Forelimb muscle (tissue), 1 donor: Measurements from ENCODE around the gene CAMKV. TPM values are rescaled to one million over a fixed set of nuclear protein-coding genes. Genes with fewer than 3 reads are reported as not detected.

ENCODE experiments used
- DNase-seq: peaks from one replicate; pipeline ENCODE4 v3.0.0-alpha.2; 2013; ENCODE audit warnings: low read depth
- polyA plus RNA-seq: library from polyadenylated mRNA; unstranded; fragments of 120-200 nt; gene quantifications from one replicate; pipeline ENCODE4 v1.2.1, GENCODE V29; 2013; ENCODE audit not compliant: insufficient read length

The CAMKV gene
- polyA plus RNA-seq, 1 donor: 0.13 TPM

- no peak for DNase-seq
Measured at GRCh38 chr3:49898991-49899390, 29.3 kb upstream of the CAMKV start.

DNA sequence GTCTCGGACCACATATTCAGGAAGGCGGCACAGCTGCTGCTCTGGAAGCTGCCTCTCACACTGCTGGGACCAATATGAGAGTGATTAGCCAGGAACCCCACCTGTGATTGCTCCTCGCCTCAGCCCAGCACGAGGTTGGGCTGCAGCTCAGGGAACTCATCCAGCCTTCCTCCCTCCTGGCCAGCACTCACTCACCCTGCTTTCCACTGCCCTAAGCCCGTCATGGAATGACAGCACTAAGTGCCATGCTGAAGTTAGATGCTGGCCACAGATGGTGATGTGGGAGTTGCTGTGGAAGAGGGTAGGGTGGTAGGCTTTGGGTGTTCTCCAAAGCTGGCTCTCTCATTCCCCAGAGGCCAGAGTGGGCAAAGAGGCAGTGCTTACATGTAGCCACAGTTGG, 26.6 kb upstream of the CAMKV start:
- DNase-seq: no peak

DNA sequence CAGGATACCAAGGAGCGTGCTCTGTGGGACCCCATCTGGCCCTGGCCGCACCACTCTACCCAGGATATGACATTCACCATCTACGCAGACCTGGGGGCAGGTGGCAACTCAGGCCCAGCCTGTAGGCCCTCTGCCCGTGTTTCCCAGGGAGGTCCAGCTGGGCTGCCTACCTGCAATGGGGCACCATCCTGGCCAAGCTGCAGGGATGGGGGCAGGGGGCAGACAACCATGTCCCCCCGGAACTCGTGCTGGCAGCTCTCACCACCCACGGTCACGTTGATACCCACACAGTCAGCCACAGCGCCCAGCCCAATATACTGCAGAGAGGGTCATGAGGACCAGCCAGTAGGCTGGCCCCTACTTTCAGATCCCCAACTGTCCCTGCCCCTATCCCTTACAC, 26.1 kb upstream of the CAMKV start:
- DNase-seq: no peak

- no peak for DNase-seq
Measured at GRCh38 chr3:49889296-49889695, 19.6 kb upstream of the CAMKV start.

DNA sequence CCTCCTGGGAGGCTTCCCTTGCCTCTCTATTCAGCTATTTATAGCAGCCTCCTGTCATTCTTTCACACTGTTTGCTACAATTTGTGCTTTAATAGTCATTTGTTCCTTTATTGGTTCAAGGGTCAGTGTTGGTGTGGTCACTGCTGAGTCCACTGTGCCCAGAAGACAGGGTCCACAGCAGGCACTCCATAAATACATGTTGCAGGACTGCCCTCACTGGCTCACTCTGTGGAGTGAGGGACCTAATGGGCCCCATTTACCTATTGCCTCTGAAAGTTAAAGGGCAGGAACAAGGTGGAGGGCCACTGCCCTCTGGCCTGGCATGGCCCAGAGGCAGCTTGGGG, 17.2 kb upstream of the CAMKV start:
- DNase-seq: no peak

GRCh38 chr3:49883998-49884397, 14.3 kb upstream of the CAMKV start:
- no peak for DNase-seq

- DNase-seq: peak; percentile 59
Measured at GRCh38 chr3:49882166-49882565, 12.5 kb upstream of the CAMKV start.

DNA sequence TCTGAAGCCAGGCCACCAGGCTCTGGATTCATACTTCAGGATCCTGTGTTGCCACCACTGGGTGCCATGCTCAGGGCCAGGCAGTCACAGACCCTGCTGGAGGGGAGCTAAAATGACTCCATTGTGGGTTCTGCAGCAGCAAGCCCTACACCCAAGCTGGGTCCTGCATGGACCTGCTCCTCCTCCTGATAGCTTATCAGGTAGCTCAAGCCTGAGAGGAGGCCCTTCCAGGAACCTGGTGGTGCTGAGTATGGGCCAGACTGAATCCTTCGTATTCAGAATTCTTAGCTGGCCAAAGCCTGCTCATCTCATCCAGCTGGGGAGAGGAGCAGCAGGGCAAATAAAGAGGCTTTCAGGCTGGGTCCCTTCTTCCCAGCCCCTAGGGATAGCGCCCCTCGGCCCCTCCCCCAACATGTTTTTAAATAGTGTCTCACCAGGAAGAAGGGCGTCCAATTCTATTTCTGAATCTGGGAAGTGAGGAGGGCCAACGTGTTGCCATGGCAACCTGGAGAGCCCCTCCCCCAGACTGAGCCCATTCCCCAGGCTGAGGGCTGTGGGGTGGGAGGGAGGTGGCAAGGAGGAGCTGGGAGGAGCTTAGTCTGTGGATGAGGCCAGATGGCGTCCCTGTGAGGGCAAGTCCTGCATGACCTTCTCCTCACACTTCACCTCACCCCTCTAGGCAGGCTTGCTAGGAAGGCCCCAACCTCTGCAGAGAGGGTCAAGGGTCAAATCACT, 11.0 kb upstream of the CAMKV start:
- no peak for DNase-seq

- DNase-seq: no peak
Measured at GRCh38 chr3:49879721-49880120, 10.0 kb upstream of the CAMKV start.

DNA sequence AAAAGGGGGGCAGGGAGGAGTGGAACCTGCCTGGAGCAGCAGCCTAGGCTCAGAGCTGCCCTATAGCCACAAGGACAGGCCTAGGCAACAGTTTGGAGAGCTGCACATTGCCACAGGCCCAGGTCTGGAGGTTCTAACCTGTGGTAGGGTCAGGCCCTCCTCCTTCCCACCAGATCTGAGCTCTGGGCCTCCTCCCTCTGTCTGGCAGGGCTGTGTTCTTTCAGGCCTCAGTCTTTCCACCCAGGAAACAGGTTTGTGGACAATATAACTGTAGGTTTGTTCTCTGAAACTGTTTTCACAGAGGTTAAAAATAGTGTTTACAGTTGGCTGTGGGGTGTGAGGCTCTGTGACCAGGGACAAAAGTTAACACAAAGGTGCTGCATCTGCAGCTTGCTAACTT, 9.0 kb upstream of the CAMKV start:
- no peak for DNase-seq

- no peak for DNase-seq
Measured at GRCh38 chr3:49877716-49878115, 8.0 kb upstream of the CAMKV start.

GRCh38 chr3:49876567-49876966, 6.9 kb upstream of the CAMKV start:
- DNase-seq: no peak

DNA sequence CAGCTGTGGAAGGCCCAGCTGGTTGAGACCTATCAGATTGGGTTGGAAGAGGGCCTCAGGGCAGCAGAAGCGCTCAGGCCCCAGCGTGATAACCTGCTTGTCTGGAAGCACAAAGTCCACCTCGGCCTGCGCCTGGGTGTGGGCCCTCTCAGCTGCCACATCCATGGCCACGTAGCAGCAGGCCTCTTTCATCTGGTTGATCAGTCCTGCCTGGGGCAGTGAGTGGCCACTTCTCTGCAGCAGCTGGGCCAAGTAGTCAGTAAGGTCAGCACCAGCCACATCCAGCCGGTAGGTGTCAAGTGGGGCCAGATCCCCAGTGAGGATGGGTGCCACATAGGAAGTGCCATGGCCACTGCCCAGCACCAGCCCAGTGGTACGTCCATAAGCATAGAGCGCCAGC, 3.9 kb upstream of the CAMKV start:
- DNase-seq: no peak

DNA sequence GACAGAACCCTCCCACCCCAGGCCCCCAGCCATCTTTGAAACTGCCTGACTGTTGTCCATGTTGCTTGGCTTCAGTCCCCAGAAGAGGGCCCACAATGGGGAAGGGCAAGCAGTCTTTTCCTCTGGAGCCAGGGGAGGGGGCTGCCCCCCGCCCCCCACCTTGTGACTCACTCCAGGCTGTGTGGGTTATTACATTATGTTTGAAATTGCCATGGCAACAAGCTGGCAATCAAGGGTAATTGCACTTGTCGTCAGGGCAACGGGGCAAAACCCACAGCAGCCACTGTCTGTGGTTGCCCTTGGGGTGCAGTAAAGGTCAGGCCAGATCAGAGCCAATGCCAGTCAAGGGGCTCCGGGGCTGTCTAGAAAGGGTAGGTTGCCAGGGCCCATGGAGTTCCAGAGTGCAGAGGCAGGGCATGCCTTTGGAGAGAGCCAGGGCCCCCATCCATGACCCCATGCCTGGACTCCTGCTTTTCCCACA, 3.1 kb upstream of the CAMKV start:
- DNase-seq: no peak

DNA sequence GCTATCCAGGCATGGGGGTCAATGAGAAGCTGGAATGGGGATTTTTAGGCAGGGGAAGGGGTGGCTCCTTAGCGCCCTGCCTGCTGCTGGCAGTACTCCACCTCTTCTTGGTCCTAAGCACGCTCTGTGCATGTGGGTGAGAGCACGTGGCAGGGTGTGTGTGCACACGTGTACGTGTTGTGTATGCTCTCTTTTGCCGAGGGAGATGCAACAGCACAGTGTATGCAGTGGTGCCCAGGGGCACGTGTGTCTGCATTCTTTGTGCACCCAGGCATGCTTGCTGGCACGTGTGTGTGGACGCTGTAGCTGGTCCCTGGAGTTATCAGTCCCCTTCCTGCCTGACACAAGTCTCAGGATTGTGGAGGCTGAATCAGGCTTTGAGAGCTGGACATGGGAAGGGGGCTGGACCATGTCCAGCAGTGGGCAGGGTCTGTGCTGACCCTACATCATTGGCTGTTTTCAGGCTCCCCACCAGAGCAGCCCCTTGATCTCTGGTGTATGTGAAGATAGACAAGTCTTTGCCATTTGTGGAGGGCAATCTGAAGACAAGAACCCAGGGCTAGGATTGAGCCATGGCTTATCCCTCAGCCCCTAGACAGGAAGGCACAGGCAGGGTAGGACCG, 1.9 kb upstream of the CAMKV start:
- DNase-seq: no peak

DNA sequence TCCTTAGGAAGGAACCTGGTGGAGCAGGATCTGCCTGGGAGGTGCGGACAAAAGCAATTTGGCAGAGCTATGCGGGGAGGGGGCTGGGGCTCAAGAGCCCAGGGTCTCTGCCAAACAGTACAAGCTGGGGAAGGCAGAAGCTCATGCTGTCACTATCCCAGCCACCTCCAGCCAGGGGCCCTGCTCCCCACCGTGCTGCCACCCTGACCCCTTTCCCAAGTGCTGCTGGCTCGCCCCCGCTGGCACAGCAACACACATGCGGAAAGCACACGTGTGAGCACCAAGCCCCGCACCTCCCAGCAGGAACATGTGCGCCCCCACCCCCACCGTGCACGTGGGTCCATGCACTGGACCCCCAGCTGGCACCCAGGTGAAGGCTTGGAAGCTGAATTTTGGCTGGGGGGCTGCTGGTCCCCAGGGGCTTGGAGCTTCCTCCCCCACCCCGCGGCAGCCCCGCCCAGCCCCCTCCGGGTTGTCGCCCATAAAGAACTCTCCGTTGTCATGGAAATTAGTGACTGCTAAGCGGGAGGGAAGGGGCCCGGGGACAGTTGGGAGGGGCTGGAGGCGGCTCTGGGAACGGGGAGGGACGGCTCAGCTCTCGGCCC, 742 bp downstream of the CAMKV start:
- DNase-seq: no peak

- DNase-seq: no peak
Measured at GRCh38 chr3:49867871-49868321, 1.8 kb downstream of the CAMKV start.

GRCh38 chr3:49867400-49867799, 2.3 kb downstream of the CAMKV start:
- DNase-seq: no peak

DNA sequence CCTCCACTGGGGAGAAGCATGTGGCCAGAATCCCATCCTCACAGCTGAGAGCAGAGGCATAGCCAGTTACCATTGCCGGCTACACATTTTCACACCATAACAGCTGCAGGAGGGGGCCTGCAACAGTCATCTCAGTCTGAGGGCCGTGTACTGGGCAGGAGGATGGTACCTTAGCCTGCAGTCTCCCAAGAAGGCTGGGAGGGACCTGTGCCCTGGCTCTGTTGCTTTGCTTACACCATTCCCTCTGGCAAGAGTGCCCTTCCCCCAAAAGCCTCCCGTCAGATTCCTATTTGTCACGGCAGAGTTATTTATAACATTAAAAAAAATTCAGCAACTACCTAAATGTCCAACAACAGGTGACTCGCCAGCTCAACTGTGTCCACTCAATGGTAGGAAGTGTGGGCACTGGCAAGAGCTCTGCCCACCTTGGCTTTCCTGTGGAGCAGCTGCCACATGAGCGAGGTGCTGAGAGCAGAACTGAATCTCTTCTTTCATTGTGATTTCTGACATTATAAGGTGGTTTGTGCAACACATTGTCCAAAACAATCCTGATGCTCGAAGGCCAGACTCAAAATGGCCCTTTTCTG, 4.4 kb downstream of the CAMKV start:
- no peak for DNase-seq

- DNase-seq: no peak
Measured at GRCh38 chr3:49864505-49864904, 5.2 kb downstream of the CAMKV start.

DNA sequence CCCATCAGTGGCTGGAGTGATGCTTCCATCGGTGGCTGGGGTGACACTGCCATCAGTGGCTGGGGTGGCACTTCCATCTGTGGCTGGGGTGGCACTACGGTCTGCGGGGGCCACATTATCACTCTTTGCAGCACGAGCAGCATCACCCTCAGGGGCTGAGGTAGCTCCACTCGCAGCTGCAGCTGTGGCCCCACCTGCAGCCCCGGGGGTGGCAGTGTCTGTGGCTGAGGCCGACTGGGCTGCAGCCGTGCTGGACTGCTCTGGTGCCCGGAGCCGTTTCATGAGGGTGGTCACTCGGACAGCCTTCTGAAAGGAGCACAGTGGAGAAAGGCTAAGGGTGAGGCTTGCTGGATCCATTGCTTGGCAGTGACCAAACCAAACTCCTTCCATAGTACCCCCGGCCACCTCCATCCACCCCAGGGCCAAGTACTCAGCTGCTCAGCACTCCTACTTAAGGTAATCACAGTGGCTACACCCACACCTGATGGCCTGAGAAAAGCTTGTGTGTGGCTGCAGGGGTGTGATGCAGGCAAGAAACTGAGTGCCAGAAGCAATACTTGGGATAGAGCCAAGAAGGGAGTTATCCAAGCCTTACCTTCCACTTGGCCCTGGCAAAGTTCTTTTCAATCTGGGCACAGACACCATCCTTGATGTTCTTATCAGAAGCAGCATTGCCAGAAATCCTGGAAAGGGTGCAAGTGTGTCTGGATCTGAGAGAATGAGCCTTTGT, 10.0 kb downstream of the CAMKV start:
- DNase-seq: no peak
